ENCODE measurements around the gene GATB. TPM values are rescaled to one million over a fixed set of nuclear protein-coding genes. Genes with fewer than 3 reads are reported as not detected.

GATB gene
- polyA plus RNA-seq, 5 donors: 16.4 to 21.2 (median 20.0) TPM

- DNase-seq: no peak
These were observed 85.3 kb downstream of the GATB start for GRCh38 chr4:151675411-151675971.

- no peak for DNase-seq
These were observed 85.9 kb downstream of the GATB start for GRCh38 chr4:151674804-151675391.

- DNase-seq: no peak
These were observed 86.8 kb downstream of the GATB start for GRCh38 chr4:151673908-151674520.

- no peak for DNase-seq
These were observed 87.8 kb downstream of the GATB start for GRCh38 chr4:151672996-151673395.

- DNase-seq: no peak
These were observed 89.2 kb downstream of the GATB start for GRCh38 chr4:151671541-151672059.

- no peak for DNase-seq
These were observed 90.0 kb downstream of the GATB start for GRCh38 chr4:151670843-151671242.

- DNase-seq: no peak
These were observed 90.8 kb downstream of the GATB start for GRCh38 chr4:151669990-151670389.

- no peak for DNase-seq
These were observed 92.0 kb downstream of the GATB start for GRCh38 chr4:151668689-151669402.

- no peak for DNase-seq
These were observed 93.1 kb downstream of the GATB start for GRCh38 chr4:151667666-151668065.

GRCh38 chr4:151667048-151667447, 93.8 kb downstream of the GATB start:
- DNase-seq: peak; percentile 57 to 70

- no peak for DNase-seq
These were observed 94.3 kb downstream of the GATB start for GRCh38 chr4:151666501-151666900.

GRCh38 chr4:151665785-151666127, 95.1 kb downstream of the GATB start:
- no peak for DNase-seq

- no peak for DNase-seq
These were observed 95.6 kb downstream of the GATB start for GRCh38 chr4:151665022-151665784.

GRCh38 chr4:151664289-151664688, 96.5 kb downstream of the GATB start:
- no peak for DNase-seq

- no peak for DNase-seq
These were observed 97.7 kb downstream of the GATB start for GRCh38 chr4:151663109-151663508.

GRCh38 chr4:151661873-151662272, 98.9 kb downstream of the GATB start:
- DNase-seq: no peak

- no peak for DNase-seq
These were observed 100.1 kb downstream of the GATB start for GRCh38 chr4:151660676-151661075.

- no peak for DNase-seq
These were observed 101.0 kb downstream of the GATB start for GRCh38 chr4:151659601-151660364.

- DNase-seq: no peak
These were observed 101.7 kb downstream of the GATB start for GRCh38 chr4:151658959-151659600.

- DNase-seq: no peak
These were observed 102.9 kb downstream of the GATB start for GRCh38 chr4:151657896-151658295.

GRCh38 chr4:151656058-151656457, 104.7 kb downstream of the GATB start:
- no peak for DNase-seq
